CD4-positive, alpha-beta T cell treated with Interleukin-2 at 100 ng/mL for 4 hours (primary cell): ENCODE data around the gene DTNB.

Experiments
- DNase-seq: peaks from one replicate; pipeline ENCODE4 v3.0.0-alpha.2; 2020; ENCODE audit warnings: low spot score

DTNB gene

DNA sequence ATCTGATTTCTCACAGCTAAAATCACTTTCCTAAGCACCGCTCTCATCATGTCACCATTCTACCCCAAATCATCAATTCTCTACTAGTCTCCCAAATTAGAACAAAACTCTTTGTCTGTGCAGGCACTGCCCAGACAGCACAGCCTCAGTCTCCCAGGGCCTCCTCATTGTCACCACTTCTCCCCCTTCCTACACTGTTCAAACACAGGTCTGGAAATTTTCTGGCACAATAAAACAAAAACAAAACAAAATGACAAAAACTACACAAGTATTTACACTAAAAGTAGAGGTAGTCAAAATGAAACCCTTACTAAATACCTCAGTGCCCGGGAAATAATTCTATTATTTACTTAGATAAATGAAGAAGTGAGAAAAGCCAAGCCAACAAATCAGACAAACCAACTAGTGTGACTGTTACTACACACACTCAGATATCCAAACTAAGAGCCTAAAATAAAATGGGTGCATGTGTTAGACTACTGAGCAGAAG, 175.4 kb downstream of the DTNB start:
- no peak for DNase-seq

DNA sequence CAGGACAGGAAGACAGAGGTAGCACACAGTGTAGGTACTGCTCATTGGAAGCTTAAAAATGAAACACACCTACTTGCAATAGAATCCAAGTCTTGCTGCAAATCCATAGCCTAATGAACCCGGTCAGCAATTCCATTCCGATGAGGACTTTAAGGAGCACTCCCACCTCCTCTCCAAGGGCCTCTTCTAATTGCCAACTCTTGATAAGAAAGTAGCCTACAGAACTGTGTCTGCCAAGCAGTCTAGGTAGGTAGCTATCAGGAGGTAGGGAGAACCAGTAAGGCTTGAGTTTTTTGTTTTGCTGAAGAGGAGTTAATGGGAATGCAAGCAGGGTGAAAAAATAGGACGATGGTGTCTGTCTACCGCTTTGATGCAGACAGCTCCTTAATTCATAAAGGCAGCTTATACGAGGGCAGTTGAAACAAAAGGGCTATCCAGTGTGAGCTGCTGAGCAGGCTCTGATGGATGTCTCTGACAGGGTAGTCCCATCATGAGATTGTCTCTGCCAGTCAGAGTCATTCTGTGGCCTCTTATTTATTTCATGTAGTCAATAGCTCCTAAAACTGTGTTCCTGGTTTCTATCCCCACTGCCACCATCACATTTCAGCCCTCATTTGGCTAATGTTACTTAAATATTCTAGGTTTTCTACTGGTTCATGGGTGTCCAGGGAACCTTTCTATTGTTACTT, 176.0 kb downstream of the DTNB start:
- DNase-seq, result no peak

DNA sequence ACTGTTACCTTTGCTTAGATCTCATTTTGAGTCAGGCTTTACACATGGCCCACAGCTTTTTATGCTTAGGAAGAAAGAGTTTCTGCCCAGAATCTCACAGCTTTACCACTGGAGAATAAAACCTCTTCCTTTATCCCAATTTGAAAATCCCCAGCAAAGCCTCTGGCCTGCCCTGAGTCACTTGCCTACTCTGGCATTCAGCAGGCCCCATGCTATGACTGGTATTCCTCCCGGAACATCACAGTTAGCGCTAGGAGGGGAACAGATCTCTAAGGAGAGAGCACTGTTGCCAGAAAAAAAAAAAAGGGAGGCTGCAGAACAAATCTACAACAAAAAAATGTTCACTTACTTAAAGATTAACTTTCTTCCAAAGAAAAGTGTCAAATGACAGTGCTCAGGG, 178.8 kb downstream of the DTNB start:
- DNase-seq, result no peak

DNA sequence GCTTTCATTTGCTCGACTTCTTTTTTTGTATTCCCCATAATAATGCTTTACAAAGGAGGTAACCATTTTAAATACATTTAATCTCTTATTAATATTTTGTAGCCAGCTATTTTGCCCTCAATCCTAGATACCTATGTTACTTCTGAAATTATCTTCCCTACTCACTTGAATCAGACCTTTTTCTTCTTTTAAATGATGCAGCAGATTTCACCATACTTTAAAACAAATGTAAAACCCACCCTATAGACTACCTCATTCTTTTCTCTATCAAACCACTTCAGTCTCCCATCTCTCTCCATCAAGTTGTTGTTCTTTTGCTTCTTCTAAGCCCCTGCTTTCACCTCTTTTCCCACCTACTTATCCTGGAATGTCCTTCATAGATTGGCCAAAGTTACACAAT, 180.2 kb downstream of the DTNB start:
- DNase-seq, result no peak

DNA sequence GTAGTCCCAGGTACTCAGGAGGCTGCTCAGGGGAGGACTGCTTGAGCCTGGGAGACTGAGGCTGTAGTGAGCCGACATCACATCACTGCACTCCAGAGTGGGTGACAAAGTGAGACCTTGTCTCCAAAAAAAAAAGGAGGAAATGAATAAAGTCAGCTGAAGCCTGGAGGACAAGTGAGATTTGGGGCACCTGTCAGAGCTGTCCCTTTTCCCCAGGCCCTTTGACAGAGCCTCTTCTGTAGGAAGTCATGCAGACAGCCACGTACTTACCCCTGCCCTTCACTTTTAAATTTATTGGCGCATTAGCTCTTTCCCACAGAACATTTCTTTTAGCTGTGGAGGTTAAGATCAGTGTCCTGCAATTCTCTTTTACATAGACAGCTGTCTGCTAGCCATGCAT, 180.7 kb downstream of the DTNB start:
- no peak for DNase-seq

DNA sequence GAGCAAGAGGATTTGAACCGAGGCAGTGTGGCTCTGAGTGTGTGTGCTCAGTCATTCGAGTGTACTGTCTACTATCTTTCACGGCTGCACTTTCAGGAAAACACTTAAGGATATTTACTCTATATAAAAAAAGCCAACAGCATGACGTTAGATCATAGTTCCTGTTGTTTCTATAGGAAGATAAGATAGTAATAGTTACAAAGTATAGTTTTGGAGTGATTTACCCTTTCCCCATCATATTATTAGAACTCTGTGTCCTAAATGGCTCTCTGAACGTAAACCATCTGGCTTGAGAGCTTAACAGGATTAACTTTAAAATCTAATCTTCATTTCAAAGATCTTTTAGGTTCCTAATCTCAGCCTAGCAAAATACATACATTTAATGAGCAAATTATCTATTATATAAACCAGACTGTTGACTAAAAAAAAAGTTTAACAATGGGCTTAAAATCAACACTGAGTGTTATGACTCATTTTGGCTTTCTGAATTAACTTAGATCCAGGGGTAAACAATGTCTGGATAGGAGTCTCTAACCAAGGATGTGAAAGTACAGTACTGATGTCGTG, 181.3 kb downstream of the DTNB start:
- no peak for DNase-seq

DNA sequence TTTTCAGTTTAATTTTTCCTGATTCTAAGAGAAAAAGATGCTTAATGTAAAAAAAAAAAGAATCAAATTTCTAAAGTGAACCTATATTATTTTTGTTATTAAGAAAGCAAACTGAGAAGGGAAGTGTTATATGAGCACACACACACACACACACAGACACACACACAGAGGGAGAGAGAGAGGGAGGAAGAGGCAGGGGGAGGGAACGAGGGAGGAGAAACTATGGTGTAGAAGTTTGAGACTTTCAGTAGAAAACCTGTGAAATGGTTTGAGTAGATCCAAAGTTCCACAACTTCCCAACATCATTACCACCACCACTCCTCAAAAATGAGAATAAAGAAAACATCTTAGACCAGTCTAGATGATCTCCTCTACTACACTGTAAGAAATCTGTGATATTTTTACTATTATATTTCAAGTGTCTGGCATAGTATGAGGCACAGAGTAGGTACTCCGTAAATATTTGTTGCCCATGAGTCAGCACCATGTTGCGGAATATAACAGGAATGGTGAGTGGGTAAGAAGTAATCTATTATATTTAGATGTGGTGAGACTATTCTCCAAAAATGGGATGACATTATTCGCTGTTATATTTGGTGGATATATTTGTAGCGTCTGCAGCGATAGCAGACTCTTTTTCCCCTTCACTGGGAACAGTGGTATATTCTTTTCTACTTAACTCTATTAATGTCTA, 182.2 kb downstream of the DTNB start:
- no peak for DNase-seq

DNA sequence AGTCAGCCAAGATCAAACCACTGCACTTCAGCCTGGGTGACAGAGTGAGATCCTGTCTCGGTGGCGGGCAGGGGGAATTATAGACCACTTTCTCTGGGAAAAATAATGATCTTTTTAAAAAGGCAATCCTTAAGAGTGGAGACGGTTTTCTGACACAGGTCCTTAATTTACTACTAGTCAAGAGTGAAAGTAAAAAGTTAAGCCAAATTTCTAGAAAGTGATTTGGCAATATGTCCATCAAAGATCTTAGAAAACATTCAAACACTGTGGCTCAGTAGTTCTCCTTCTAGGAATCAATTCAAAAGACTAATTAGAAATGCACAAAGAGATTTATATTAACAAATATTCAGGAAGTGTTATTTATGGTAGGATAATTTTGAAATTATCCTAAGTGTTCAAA, 183.2 kb downstream of the DTNB start:
- DNase-seq, result no peak

DNA sequence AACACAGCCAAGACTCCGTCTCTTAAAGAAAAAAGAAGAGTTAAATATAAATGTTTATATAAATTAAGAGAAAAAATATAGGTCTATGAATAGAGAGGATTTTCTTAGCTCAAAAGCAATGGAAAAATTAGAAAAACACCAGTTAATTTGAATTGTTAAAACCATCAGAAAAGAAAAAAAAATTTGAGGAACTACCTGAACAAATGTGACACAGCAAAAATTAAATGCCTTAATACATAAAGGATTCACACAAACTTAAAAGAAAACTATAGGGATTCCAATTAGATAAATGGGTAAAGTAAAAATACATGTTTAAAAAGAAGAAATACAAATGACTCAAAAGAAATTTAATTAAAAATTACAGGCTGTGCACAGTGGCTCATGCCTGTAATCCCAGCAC, 183.7 kb downstream of the DTNB start:
- DNase-seq, result no peak

DNA sequence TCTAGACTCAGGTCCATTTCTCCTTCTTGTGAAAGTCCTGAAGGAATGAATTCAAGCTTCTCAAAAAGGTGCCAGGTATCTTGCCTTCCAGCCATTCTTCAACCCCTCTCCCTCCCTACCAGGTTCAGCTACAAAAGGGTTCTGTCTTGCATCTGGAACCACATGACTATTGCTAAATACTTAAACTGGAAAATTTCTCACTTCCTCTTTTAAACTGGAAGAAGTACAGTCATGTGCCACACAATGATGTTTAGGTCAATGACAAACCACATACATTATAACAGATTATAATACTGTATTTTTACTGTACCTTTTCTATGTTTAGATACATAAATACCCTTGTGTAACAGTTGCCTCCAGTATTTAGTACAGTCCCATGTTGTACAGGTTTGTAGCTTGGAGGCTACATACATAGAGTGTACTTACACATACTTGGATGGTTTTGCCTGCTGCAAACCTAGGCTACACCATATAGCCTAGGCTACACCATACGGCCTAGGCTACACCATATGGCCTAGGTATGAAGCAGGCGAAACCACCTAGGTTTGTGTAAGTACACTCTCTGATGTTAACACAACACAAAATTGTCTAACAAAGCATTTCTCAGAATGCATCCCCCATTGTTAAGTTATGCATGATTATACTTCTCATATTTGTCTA, 189.6 kb downstream of the DTNB start:
- no peak for DNase-seq

DNA sequence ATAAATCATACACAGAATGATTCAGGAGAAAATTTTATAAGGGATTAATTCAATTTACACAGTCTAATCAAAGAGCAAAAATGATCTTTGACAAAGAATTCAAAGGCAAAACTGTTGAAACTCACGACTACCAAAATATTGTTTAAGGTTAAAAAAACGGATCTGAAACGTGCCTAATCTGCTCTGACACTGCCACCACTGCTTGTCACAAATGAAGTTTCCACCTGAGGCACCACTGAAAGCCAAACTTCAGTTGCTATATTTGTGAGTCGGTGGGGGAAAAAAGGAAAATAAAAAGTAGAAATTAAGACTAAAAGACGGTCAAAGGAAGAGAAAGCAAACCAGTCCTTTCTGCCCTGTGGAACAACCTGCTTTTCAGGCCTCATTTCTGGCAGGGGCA, 191.0 kb downstream of the DTNB start:
- DNase-seq, result no peak

DNA sequence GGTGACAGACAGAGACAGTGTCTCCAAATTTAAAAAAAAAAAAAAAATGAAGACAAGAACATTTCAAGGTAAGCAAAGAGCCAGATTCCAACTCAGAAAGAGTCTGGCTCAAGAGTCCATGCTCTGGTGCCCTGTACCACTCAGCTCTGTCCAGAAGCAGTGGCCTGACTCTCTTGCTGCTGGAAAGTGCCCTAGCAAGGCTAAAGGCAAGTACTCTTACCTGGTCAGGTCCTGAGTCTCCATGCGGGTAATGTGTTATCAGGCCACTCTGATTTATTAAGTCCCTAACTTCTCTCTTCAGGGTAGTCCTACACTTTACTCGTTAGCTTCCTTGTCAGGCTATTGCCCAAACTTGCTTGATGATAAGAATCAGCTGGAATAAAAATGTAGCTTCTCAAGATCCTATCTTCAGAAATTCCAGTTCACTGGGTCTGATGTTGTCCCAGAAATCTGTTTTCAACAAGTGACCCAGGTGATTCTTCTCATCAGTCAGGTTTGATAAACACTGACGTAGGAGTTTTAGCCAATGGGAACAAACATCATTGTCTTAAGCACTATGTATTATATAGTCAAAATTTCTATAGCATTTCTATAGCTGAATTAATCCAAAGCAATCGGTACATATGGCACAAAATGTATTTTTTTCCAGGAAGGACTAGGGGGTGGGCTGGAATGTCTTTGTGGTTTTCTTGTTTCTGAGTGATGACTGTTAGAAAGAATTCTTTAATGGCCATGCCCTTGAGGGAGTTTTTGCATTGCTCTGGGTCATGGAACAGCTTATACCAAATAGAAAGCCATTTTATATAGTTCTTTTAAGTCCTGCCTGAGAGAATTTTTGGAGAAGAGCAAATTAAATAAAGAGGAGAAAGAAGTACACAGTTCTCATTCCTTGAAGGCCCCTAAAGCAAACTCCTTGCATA, 191.7 kb downstream of the DTNB start:
- DNase-seq, result no peak

DNA sequence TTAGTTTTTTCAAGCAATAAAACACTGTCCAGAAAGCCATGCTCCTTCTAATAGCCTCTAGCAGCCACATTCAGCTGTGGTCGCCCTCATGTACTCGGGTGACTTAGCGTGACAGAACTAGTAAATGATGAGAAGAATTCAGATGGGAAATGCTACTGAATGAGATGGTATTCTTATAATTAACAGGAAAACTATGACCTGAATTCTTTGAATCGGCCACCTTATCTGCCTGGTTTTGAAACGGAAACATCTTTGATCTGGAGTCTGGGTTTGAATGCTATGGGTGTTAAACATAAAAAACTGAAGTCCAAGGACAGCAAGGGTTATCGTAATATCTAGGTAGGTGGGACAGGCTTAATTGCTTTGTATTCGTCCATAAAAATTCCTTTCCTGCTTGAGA, 192.8 kb downstream of the DTNB start:
- no peak for DNase-seq

DNA sequence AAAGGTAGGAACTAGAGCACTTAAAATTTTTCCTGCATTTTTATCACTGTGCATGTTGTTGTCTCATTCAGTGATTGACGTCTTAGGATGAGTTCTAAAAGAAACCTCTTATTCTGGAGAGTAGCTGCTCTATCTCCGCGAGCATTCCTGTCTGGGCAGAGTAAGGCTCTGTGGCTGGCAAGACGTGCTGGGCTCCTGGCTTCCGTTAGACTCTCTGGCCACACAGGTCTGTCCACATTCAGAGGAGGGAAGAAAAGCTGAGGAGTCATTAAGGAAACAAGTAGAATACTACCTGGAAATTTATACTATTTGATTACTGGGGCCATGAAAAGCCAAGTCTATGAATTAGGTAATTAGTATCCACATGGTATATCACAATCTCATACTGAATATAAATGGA, 193.6 kb downstream of the DTNB start:
- DNase-seq, result no peak

DNA sequence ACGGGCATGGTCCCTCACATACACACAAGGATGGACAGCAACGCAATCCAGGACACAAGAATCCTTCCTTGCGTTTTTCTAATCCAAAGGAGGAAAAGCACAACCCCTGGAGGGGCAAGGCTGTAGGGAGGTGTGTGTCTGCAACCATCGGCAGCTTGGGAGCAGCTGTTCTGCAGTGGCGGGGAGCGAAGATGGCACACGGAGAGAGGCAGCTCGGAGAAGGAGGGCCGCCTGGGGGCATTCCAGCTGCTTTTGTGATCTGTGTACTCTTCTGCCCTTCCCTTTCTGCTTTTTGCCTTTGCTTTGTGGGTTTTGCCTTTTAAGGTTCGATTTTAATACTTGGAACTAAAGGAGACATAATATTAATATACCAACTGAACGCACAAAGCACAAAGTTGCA, 194.6 kb downstream of the DTNB start:
- no peak for DNase-seq

DNA sequence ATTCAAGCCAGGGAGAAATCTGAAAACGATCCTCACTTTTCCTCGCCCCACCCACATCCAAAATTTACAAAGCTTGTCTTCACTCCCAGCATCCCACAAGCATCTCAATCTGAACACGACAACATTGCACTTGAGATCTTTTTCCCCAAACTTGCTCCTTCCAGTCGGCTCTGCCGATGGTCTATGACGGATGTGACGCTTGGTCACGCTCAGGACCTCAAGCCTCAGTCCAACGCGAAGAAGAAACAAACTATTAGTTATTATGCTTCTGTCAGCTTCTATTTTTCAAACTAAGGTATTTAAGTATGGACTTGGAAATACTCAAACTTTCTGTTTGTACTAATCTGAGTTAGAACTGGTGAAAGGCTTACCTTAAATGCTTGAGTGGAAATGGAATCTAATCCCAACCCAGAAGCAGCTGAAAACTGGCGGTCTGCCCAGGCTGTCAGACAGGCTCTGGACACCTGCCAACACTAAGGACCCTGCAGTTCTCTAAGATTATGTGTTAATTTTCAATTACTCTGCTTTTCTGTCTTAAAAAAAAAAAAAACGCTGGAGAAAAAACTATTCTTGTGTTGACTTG, 199.5 kb downstream of the DTNB start:
- DNase-seq, result no peak

DNA sequence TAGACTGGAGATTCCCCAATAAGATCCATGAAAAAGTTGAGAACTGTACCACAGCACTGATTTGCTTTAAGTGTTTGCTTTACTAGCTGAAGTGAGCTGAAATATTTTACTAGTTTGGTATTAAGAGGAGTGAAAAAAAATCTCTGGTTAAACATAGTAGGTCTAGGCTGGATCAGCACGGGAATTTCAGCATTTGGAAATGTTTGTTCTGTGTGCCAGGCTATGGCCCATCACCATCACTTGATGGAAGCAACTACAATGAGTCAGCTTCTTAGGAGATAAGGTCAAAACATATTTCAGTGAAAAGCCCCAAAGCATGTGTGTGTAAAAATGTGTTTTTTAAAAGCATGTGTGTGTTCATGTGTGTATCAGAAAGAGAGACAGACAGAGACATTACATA, 200.2 kb downstream of the DTNB start:
- DNase-seq, result no peak

DNA sequence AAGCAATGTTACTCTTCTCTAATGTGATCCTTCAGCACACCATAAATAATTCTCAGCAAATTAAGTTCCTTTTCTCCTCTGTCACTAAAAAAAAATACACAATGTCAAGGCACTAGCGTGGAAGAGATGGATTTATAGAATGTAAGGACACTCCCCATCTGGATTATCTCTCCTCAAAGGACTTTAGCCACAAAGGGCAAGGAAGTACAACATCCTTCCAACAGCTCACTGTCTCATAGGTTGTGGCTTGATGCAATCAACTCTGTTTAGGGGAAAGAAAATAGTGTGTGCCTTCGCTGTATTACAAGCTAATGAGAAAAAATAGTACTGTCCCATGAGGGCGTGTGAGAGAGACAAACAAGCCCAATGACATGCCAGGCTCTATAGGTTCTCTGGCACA, 202.6 kb downstream of the DTNB start:
- no peak for DNase-seq

DNA sequence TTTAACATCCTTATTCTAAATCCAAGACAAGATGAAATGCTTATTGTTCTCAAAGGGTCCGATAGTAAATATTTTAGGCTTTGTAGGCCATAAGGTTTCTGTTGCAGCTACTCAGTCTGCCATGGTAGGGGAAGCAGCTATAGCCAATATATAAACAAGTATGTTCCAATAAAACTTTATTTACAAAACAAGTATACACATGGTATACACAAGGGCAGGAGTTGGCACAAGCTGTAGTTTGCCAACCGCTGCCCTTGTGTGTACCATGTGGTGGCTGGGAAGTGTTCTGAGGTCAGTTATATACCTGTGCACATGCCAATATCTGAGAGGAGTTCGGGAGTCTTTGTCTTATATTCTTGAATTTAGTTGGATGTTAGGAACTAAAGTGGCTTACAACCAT, 205.6 kb downstream of the DTNB start:
- DNase-seq, result no peak

DNA sequence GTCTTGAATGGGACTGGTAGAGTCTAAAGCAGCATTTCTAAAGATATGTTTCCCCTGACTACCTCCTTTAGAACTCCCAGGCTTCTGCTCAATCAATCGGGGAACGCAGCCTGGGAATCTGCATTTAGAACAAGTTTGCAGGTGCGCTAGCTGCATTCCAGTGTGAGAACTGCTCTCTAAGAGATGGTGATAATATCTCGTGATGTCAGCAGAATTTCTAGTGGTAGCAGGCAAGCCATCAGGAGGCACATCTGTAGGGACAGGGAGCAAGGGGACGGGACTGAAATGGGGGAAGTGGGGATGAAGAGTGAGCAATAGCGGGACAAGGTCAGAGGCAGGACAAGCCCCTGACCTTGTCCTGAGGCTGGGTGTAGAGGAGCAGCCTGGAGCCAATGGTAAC, 211.4 kb downstream of the DTNB start:
- DNase-seq, result no peak

DNA sequence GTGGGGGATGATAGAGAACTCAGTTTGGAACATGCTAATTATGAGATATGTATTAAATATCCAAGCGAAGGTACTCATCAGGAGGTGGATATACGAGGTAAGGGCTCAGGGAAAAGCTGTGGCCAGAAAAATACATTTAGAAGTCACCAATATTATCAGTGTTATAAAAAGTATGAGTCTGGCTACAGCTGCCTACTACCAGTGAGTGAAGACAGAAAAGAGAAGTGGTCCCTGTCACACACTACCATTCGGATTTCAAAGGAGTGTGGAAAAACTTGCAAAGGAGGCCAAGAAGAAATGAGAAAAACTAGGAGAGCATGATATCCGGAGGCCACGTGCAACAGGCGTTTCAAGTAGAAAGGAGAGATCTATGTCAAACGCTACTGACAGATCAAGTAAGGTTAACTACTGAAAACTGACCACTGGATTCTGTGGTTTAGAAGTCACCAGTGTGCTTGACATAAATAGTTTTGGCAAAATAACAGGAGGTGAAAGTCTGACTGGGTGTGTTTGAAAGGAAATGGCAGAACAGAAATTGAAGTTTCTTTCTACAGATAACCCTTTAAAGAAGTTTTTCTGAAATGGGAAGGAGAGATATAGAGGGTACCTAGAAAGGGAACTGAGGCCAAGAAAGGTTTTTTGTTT, 213.0 kb downstream of the DTNB start:
- no peak for DNase-seq
